Medulla oblongata (tissue), 1 donor: ENCODE data around the gene PLA2G5.
"Not testable (repeated sequence)": the region's sequence is repeated elsewhere in the genome, so short reads cannot be mapped to it uniquely, and the experiment has no call there.

ENCODE experiments used
- DNase-seq: peaks from one replicate; pipeline ENCODE4 v3.0.0-alpha.2; 2015; ENCODE audit errors: extremely low spot score

Gene PLA2G5

GRCh38 chr1:20117236-20117635, 47.2 kb downstream of the PLA2G5 start:
- no peak for DNase-seq

- DNase-seq, result no peak
Measured at GRCh38 chr1:20119347-20119746, 49.4 kb downstream of the PLA2G5 start, which contains the start of gene PLA2G2D. TSS of gene PLA2G2D (minus strand) at chr1:20119536. CDS start at chr1:20119498, 38 bp downstream.

DNA sequence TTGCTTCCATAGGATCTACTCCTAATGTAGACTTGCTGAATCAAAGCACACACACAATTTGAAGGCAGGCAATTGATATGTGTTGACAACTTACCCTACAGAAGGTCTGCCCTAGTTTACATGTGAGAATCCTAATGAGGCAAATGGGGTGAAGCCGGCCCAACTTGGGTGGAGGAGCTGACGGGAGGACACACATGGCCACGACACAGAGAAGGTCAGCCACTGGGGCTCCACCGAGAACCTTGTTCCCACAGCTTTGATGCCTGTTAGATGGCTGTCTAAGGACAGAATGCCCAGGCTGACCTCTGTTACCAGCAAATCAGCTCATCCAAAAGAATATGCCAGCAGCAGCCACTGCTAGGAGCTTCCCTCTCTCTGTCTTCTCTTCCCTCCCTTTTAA, 50.8 kb downstream of the PLA2G5 start:
- DNase-seq, result no peak

GRCh38 chr1:20123722-20124455, 53.9 kb downstream of the PLA2G5 start:
- DNase-seq, result no peak

- DNase-seq, result no peak
Measured at GRCh38 chr1:20124456-20125057, 54.6 kb downstream of the PLA2G5 start.

GRCh38 chr1:20125100-20125499, 55.1 kb downstream of the PLA2G5 start:
- DNase-seq, result no peak

DNA sequence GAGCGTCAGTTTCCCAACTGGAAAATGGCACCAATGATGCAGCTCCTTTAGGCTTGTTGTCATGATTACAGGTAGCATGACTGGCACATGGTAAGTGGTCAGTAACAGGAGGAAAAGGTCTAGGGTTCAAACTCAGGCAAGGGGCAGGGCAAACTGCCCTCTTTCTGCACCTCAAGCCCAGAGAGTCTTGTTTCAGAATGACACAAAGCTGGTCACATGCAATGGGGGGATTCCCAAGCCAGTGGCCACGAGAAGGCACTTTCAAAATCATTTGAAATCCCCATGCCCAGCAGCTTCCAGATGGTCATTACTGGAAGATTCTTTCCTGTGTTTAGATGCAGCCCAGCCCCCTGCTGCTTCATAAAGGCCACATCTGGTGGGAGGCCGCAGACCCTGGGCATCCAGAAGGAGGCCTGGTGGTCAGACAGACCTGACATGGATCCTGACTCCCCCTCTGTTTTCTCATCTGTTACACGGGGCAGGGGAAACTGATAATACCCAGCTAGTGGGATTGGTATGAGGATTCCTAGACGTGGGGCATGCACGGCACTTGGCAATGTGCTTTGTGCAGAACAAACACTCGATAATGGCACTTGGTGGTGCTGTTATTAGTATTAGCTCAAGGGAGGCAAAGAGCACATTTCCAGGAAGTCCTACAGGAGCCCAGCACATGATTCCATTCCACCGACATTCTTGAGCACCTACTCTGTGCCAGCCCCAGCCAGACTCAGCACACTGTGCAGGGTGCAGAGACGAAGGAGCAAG, 56.2 kb downstream of the PLA2G5 start:
- peak; percentile 3 for DNase-seq

GRCh38 chr1:20126806-20127440, 56.9 kb downstream of the PLA2G5 start:
- DNase-seq, result no peak

DNA sequence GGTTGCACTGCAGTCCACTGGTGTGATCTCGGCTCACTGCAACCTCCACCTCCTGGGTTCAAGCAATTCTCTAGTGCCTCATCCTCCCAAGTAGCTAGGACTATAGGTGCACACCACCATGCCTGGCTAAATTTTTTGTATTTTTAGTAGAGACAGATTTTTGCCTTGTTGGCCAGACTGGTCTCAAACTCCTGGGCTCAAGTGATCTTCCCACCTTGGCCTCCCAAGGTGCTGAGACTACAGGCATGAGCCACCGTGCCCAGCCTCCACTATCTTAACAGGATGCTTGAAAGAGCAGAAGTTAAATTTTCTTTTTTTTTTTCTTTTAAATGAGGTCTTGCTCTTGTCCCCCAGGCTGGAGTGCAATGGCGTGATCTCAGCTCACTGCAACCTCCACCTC, 60.5 kb downstream of the PLA2G5 start:
- DNase-seq, result not testable (repeated sequence)

DNA sequence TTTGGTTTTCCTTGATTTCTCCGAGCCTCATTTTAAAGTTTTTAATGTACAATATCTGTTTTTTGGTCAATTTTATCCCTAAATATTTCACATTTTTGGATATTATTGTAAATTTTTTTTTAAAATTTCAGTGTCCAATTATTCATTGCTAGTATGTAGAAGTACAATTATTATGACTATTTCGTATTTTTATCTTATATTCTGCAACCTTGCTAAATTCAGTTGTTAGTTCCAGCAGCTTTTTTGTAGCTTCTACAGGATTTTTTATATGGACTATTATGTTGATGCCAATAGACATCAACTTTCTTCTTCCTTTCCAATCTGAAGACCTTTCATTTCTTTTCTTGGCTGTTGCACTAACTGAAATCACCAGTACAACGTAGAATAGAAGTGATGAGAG, 65.0 kb downstream of the PLA2G5 start:
- no peak for DNase-seq

- no peak for DNase-seq
Measured at GRCh38 chr1:20136249-20136648, 66.3 kb downstream of the PLA2G5 start.

DNA sequence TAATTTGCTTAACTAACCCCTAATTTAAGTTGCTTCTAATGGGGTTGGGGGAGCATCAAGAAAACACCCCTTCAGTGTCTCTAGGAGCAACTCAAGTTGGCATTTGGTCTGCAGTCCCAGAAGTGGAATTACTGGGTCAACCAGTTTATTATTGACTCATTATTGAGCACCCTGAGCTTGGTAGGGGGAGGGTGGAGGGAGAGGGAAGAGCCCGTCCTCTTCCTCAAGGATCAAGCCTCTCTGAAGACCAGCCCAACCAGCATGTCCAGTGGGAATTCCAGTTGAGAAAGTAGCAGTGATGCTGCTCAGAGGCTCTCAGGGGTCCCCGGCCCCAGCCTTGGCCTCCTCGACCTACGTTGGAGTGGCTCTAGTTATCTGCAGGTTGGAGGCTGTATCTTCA, 67.1 kb downstream of the PLA2G5 start:
- DNase-seq, result no peak

- DNase-seq, result no peak
Measured at GRCh38 chr1:20137604-20138003, 67.6 kb downstream of the PLA2G5 start.

- no peak for DNase-seq
Measured at GRCh38 chr1:20138346-20138745, 68.4 kb downstream of the PLA2G5 start.

- DNase-seq, result no peak
Measured at GRCh38 chr1:20138961-20139550, 69.1 kb downstream of the PLA2G5 start, which contains the start of gene PLA2G2F. TSS of gene PLA2G2F (plus strand) at chr1:20139323. CDS start at chr1:20139428, 105 bp downstream.

GRCh38 chr1:20139776-20140612, 70.0 kb downstream of the PLA2G5 start:
- DNase-seq, result no peak

DNA sequence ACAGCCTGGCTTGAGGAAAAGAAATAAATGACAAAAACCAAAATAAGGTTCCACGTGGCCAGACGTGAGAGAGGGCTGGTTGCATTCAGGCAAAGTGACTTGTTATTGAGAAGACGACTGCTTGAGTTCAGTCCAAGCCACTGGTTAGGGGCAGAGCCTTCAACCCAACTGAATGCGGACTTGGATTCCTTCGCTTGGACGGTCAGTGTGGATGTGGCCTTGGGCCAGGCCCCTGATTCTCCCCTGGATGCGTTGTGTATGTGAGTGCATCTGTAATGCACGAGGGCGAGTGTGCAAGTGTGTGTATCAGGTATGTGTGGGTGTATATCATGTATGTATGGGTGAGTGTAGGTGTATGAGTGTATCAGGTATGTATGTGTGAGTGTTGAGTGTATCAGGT, 71.0 kb downstream of the PLA2G5 start:
- DNase-seq, result no peak

DNA sequence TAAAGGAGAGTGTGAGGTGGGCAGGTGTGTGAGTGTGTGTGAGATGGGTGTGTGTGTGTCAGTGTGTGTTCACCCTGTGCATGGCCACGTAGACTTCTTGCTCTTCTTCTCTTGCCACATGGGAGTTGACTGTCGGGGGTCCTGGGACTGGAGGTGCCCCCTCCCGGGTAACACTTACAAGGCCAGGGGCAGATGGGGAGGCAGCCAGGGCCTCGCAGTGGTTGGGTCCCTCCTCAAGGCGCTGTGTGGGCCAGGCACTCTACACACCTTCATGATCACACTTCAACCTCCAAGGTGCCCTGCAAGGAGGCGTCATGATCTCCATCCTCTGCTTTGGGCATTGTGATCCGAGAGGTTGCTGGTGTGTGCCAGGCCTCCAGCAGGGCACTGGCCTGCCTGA, 71.5 kb downstream of the PLA2G5 start:
- no peak for DNase-seq
